Loucy (cell line): ENCODE results near the gene EIPR1.

Experiments used
- H2AFZ ChIP-seq: fragments of 200-600 bp; sonication (generic); 2 replicates; pipeline ENCODE4 v1.6.0; 2016; ENCODE audit warnings: antibody characterized with exemption, mild to moderate bottlenecking, low read length, moderate library complexity
- H3F3A ChIP-seq: fragments of 200-600 bp; 2 replicates; pipeline ENCODE4 v1.6.0; 2016; ENCODE audit warnings: antibody characterized with exemption, low read depth, mild to moderate bottlenecking
- H3K27me3 ChIP-seq: fragments of 200-600 bp; sonication (generic); 2 replicates; pipeline ENCODE4 v1.6.1; 2014; ENCODE audit warnings: low read length, mild to moderate bottlenecking; ENCODE audit not compliant: insufficient read depth, poor library complexity, severe bottlenecking
- H3K36me3 ChIP-seq: fragments of 200-600 bp; sonication (generic); 2 replicates; pipeline ENCODE4 v1.6.1; 2016; ENCODE audit warnings: low read length; ENCODE audit not compliant: insufficient read depth
- H3K4me1 ChIP-seq: fragments of 200-600 bp; sonication (generic); 2 replicates; pipeline ENCODE4 v1.5.1; 2014; ENCODE audit warnings: low read length, mild to moderate bottlenecking; ENCODE audit not compliant: insufficient read depth, poor library complexity, severe bottlenecking
- H3K4me2 ChIP-seq: fragments of 200-600 bp; sonication (generic); 2 replicates; pipeline ENCODE4 v1.6.0; 2014; ENCODE audit warnings: antibody characterized with exemption, low read length, low read depth, mild to moderate bottlenecking; ENCODE audit not compliant: poor library complexity, severe bottlenecking
- H3K4me3 ChIP-seq: fragments of 200-600 bp; sonication (generic); 2 replicates; pipeline ENCODE4 v1.5.1; 2014; ENCODE audit warnings: low read length, mild to moderate bottlenecking, mixed read lengths; ENCODE audit not compliant: poor library complexity, severe bottlenecking
- H3K79me2 ChIP-seq: fragments of 200-600 bp; sonication (generic); 2 replicates; pipeline ENCODE4 v1.6.1; 2014; ENCODE audit warnings: low read length; ENCODE audit not compliant: insufficient read depth
- H3K9ac ChIP-seq: fragments of 200-600 bp; sonication (generic); 2 replicates; pipeline ENCODE4 v1.6.0; 2014; ENCODE audit warnings: mild to moderate bottlenecking, low read depth, low read length, moderate library complexity; ENCODE audit not compliant: poor library complexity, severe bottlenecking
- H3K9me2 ChIP-seq: fragments of 200-600 bp; sonication (generic); replicated peaks from 2 replicates; pipeline ENCODE4 v1.6.1; 2016; ENCODE audit warnings: low read depth, low read length, mixed read lengths
- H3K9me3 ChIP-seq: fragments of 200-600 bp; sonication (generic); 2 replicates; pipeline ENCODE4 v1.6.1; 2014; ENCODE audit warnings: mild to moderate bottlenecking, antibody characterized with exemption, low read length, low read depth; ENCODE audit not compliant: insufficient read depth
- H4K20me1 ChIP-seq: fragments of 200-600 bp; sonication (generic); 2 replicates; pipeline ENCODE4 v1.6.0; 2014; ENCODE audit warnings: antibody characterized with exemption, low read length, mild to moderate bottlenecking; ENCODE audit not compliant: insufficient read depth, poor library complexity, severe bottlenecking
- EZH2phosphoT487 ChIP-seq: fragments of 200-600 bp; IDR thresholded peaks from 2 replicates; pipeline ENCODE4 v1.6.1; 2018; ENCODE audit warnings: antibody characterized with exemption, mild to moderate bottlenecking, moderate library complexity, borderline replicate concordance
- TF ChIP-seq, protein P1 (sequence below): fragments of 200-600 bp; sonication (generic); conservative IDR thresholded peaks from 2 replicates; pipeline ENCODE4 v1.5.1; 2014; ENCODE audit warnings: mild to moderate bottlenecking, antibody characterized with exemption, low read length

The EIPR1 gene

DNA sequence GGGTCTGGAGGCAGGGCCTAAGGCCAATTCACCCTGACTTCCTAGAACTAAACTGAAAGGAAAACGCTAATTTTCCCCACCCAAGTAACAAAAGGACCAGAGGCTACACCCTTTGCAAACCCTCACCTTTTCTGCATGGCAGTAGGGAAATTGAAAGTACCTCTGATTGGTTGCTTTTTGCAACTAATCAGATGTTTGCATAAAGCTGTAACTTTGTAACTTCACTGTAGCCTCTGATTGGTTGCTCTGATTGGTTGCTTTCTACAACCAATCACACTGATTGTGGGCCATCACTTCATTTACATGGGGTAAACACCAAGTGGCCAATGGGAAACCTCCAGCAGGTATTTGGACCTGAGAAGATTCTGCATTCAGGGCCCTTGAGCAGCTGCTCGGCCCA, 20.8 kb downstream of the EIPR1 start:
- Histone ChIP-seq H3K79me2 (peaks cover 52% of the 10 kb centered on the region; the same call in 1 of the 2 replicates), H3K4me2 (no peak overlapping the region)

DNA sequence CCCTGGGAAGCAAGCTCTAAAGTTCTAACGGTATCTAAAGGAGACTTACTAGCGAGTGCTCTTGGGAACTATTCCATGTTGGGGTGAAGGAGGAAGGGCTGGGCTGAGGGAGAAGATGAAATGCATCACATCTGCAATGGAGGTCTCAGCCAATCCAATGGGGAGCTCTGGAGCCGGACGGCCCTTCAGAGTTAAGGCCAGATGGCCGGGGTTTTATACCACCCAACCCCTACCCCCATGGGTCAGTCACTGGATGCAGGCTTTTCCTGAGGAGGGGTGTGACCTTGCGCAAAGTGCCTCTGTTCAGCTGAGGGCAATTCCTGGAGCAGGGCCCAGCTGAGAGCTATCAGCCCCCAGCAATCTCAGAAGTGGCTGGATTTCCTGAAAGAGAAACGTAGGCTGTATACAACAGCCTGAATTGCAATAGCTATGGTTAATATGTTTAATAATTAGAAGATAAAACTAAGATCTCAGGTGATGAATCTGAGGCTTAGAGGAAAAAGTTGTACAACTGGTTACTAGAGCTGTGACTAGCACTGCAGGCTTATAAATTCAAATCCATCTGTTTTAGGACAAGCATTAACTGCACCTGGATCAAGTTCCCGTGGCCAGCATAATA, 21.6 kb downstream of the EIPR1 start:
- Histone ChIP-seq H3K9ac (no peak overlapping the region), H3F3A (no peaks in the 10 kb centered on the region), H3K4me2 (no peak overlapping the region), H3K9me2 (no peaks in the 10 kb centered on the region), H4K20me1 (peaks cover 6% of the 10 kb centered on the region), H3K4me3 (no peak overlapping the region), H2AFZ (no peak overlapping the region), H3K27me3 (no peaks in the 10 kb centered on the region), H3K79me2 (peaks cover 47% of the 10 kb centered on the region; the same call in 1 of the 2 replicates), H3K9me3 (no peaks in the 10 kb centered on the region), H3K4me1 (peaks cover 7% of the 10 kb centered on the region), H3K36me3 (peaks cover 28% of the 10 kb centered on the region; the same call in 1 of the 2 replicates)
- TF ChIP-seq, protein P1, sequence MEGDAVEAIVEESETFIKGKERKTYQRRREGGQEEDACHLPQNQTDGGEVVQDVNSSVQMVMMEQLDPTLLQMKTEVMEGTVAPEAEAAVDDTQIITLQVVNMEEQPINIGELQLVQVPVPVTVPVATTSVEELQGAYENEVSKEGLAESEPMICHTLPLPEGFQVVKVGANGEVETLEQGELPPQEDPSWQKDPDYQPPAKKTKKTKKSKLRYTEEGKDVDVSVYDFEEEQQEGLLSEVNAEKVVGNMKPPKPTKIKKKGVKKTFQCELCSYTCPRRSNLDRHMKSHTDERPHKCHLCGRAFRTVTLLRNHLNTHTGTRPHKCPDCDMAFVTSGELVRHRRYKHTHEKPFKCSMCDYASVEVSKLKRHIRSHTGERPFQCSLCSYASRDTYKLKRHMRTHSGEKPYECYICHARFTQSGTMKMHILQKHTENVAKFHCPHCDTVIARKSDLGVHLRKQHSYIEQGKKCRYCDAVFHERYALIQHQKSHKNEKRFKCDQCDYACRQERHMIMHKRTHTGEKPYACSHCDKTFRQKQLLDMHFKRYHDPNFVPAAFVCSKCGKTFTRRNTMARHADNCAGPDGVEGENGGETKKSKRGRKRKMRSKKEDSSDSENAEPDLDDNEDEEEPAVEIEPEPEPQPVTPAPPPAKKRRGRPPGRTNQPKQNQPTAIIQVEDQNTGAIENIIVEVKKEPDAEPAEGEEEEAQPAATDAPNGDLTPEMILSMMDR, result no peak
- no peak for TF ChIP-seq EZH2phosphoT487

More for the DNA sequence above, 20.8 kb downstream of the EIPR1 start:
- Histone ChIP-seq H3F3A (no peaks in the 10 kb centered on the region), H3K4me1 (peaks cover 7% of the 10 kb centered on the region), H3K9me3 (no peaks in the 10 kb centered on the region), H4K20me1 (peaks cover 6% of the 10 kb centered on the region), H2AFZ (no peak overlapping the region), H3K9ac (no peak overlapping the region), H3K9me2 (no peaks in the 10 kb centered on the region), H3K4me3 (no peak overlapping the region), H3K27me3 (no peaks in the 10 kb centered on the region), H3K36me3 (peaks cover 21% of the 10 kb centered on the region; the same call in 1 of the 2 replicates)
- TF ChIP-seq EZH2phosphoT487, result no peak
- TF ChIP-seq, protein P1, result no peak

DNA sequence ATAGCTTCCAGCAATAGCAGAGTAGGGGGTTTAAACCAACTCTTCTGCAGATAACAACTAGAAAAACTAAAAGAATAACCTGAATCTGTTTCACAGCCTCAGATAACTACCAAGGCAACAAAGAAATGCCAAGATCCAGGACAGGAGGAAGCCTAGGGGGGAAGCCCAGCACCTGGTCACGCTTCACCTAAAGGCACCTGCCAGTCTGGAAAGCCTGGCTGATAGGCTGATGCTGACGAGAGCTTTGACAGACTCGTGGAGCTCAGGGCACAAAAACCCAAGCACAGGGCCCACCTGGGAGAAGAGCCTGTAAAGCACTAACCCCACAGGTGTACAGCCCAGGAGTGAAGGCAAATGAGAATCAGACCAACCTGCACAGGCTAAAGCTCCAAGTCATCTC, 22.6 kb downstream of the EIPR1 start:
- no peaks in the 10 kb centered on the region for H3F3A ChIP-seq
- H4K20me1 ChIP-seq, result peaks cover 6% of the 10 kb centered on the region
- H3K4me1 ChIP-seq, result peaks cover 7% of the 10 kb centered on the region
- no peak overlapping the region for H3K4me3 ChIP-seq
- no peaks in the 10 kb centered on the region for H3K9me3 ChIP-seq
- H3K79me2 ChIP-seq, result peaks cover 39% of the 10 kb centered on the region; the same call in 1 of the 2 replicates
- H3K27me3 ChIP-seq, result no peaks in the 10 kb centered on the region
- peaks cover 34% of the 10 kb centered on the region; the same call in 1 of the 2 replicates for H3K36me3 ChIP-seq
- no peak overlapping the region for H3K4me2 ChIP-seq
- TF ChIP-seq EZH2phosphoT487, result no peak
- TF ChIP-seq, protein P1, result no peak
- no peak overlapping the region for H3K9ac ChIP-seq
- H3K9me2 ChIP-seq, result no peaks in the 10 kb centered on the region
- no peak overlapping the region for H2AFZ ChIP-seq
